K562 (cell line): ENCODE data around the gene GTF2H4. TPM values are rescaled to one million over a fixed set of nuclear protein-coding genes. Genes with fewer than 3 reads are reported as not detected.

ENCODE experiments used
- ATAC-seq: fragments of 200-7000 bp; cut with Tn5 transposase; 3 replicates; pipeline ENCODE4 v1.9.1; 2020; ENCODE audit warnings: moderate library complexity
- BruUV-seq: library from RNA; stranded (reverse); fragments of 400-500 nt; replicated peaks from 2 replicates; lab custom pipeline; 2021; lab: Mats Ljungman, UMichigan
- CTCF ChIA-PET: fragments of 300-600 bp; formaldehyde crosslinking; extraction: SDS; loops from one replicate; lab custom pipeline; 2021; ENCODE audit warnings: low intra/inter-chr PET ratio; lab: Yijun Ruan, JAX
- POLR2A ChIA-PET: fragments of 300-600, 350-650 bp; sonication (Branson Sonifier 250); formaldehyde crosslinking; extraction: SDS; loops from one replicate; lab custom pipeline; 2021; ENCODE audit warnings: antibody characterized with exemption, inconsistent platforms; lab: Yijun Ruan, JAX
- DNase-seq, 4 experiments: peaks; one replicate each; pipeline versions ENCODE4 v3.0.0 to v3.0.0-alpha.2; 2011 to 2018; ENCODE audit warnings: low spot score in 3 of 4, mixed read lengths in 3 of 4; ENCODE audit errors: extremely low read depth in 1 of 4
- FAIRE-seq: peaks from 2 replicates; lab custom pipeline; 2011; peaks lifted over from hg19 to GRCh38; lab: Jason Lieb, UNC
- H2AFZ ChIP-seq: 2 replicates; pipeline ENCODE4 v1.6.0; 2011; ENCODE audit warnings: low read depth, low read length, control low read depth, inconsistent platforms
- H3K27ac ChIP-seq: fragments of 200-600 bp; 3 replicates; pipeline ENCODE4 v1.8.0; 2011; ENCODE audit warnings: low read depth, mild to moderate bottlenecking, control low read depth, inconsistent platforms, low read length, moderate library complexity, mixed read lengths; ENCODE audit errors: extremely low read depth
- H3K27me3 ChIP-seq, 2 experiments: fragments of 300-600 bp in 1 of 2; 2 replicates in 1 of 2; 3 replicates in 1 of 2; pipeline versions ENCODE4 v1.6.0 to v1.8.0; 2011; ENCODE audit warnings: inconsistent platforms in 2 of 2, low read length in 2 of 2, mild to moderate bottlenecking in 1 of 2, mixed read lengths in 1 of 2, moderate library complexity in 1 of 2; ENCODE audit not compliant: control insufficient read depth in 2 of 2, insufficient read depth in 2 of 2
- H3K36me3 ChIP-seq: fragments of 300-600 bp; 3 replicates; pipeline ENCODE4 v1.8.0; 2011; ENCODE audit warnings: mild to moderate bottlenecking, low read length, inconsistent platforms; ENCODE audit not compliant: control insufficient read depth, insufficient read depth
- H3K4me1 ChIP-seq, 2 experiments: fragments of 200-600 bp in 1 of 2; replicated peaks in 1 of 2; 2 replicates in 1 of 2; 3 replicates in 1 of 2; pipeline versions ENCODE4 v1.5.1 to v1.8.0; 2011; ENCODE audit warnings: inconsistent platforms in 2 of 2, low read length in 2 of 2, mild to moderate bottlenecking in 1 of 2, mixed read lengths in 1 of 2, moderate library complexity in 1 of 2; ENCODE audit not compliant: control insufficient read depth in 2 of 2, insufficient read depth in 2 of 2
- H3K4me2 ChIP-seq: 2 replicates; pipeline ENCODE4 v1.6.1; 2011; ENCODE audit warnings: low read length, control low read depth, inconsistent platforms, mixed read lengths; ENCODE audit not compliant: insufficient read depth
- H3K4me3 ChIP-seq: fragments of 200-600 bp; sonication (generic), shearing (Covaris generic); 2 replicates; pipeline ENCODE4 v1.5.1; 2016; ENCODE audit warnings: control low read depth, inconsistent platforms
- H3K79me2 ChIP-seq: fragments of 200-600 bp; 3 replicates; pipeline ENCODE4 v1.8.0; 2011; ENCODE audit warnings: low read length, inconsistent platforms; ENCODE audit not compliant: control insufficient read depth, insufficient read depth
- H3K9ac ChIP-seq, 2 experiments: 2 replicates each; pipeline versions ENCODE4 v1.6.0 to v1.6.1; 2011; ENCODE audit warnings: low read depth in 2 of 2, low read length in 2 of 2, control low read depth in 1 of 2, inconsistent platforms in 1 of 2, mild to moderate bottlenecking in 1 of 2, mixed read lengths in 1 of 2; ENCODE audit not compliant: insufficient read depth in 1 of 2
- H3K9me1 ChIP-seq: one replicate; pipeline ENCODE4 v1.6.0; 2011; ENCODE audit warnings: inconsistent platforms, mild to moderate bottlenecking, low read length, moderate library complexity; ENCODE audit not compliant: control insufficient read depth, insufficient read depth
- H3K9me3 ChIP-seq: replicated peaks from 2 replicates; pipeline ENCODE4 v1.5.1; 2011; ENCODE audit warnings: low read depth, low read length, inconsistent platforms; ENCODE audit not compliant: control insufficient read depth, insufficient read depth
- H4K20me1 ChIP-seq: replicated peaks from 2 replicates; pipeline ENCODE4 v1.6.1; 2011; ENCODE audit warnings: low read length, inconsistent platforms, mixed read lengths; ENCODE audit not compliant: control insufficient read depth, insufficient read depth
- THAP12 ChIP-seq: fragments of 250-450 bp; sonication (Bioruptor Pico); IDR thresholded peaks from 2 replicates; pipeline ENCODE4 v1.9.0; 2021; ENCODE audit warnings: mild to moderate bottlenecking, inconsistent platforms
- ZNF444 ChIP-seq: fragments of 250-450 bp; sonication (Bioruptor Pico); IDR thresholded peaks from 2 replicates; pipeline ENCODE4 v1.4.0; 2020; ENCODE audit warnings: mild to moderate bottlenecking, moderate library complexity
- in situ Hi-C: fragments of 300-500 bp; cut with MboI; formaldehyde crosslinking; loops from 4 replicates; pipeline ENCODE4 v1.15.0; 2018; ENCODE audit warnings: inconsistent platforms, mixed read lengths
- intact Hi-C: fragments of 100-400 bp; cut with micrococcal nuclease; formaldehyde crosslinking; loops from 2 replicates; pipeline ENCODE4 v1.14.2; 2022
- polyA plus RNA-seq, 8 experiments: library from polyadenylated mRNA; depleted of rRNA in 4 of 8; stranded (reverse) in 5 of 8; unstranded in 3 of 8; fragments of >200 nt; fragmentation: Nextera tagmentation in 2 of 8; fragmentation: Illumina TruSeq in 1 of 8; extraction: Ambion mirVana in 2 of 8; extraction: Trizol in 1 of 8; gene quantifications; 2 replicates each; pipeline versions ENCODE4 v1.2.1 to v1.2.3, GENCODE V29; 2011 to 2014; ENCODE audit warnings: inconsistent platforms in 1 of 8, missing spikeins in 1 of 8
- total RNA-seq, 7 experiments: library from RNA; depleted of rRNA in 6 of 7; stranded (reverse); fragments of >200 nt in 6 of 7; fragmentation: Illumina TruSeq in 2 of 7; extraction: Trizol in 2 of 7; gene quantifications; 2 replicates each; pipeline versions ENCODE4 v1.2.1 to v1.2.3, GENCODE V29; 2011 to 2021; ENCODE audit warnings: low replicate concordance in 1 of 7

The GTF2H4 gene
- total and polyA plus RNA-seq, 9 of the 15 experiments (the other 6 are each of a cell fraction or from before 2014, with no cell fraction given) = 3.6 to 86.1 (median 39.6) TPM

- peak; percentile 25; the same call in 1 of the 2 replicates for TF ChIP-seq THAP12 (CRISPR knock-in tag)
These were observed 21.8 kb upstream of the GTF2H4 start (continued) for GRCh38 chr6:30885999-30886896.

GRCh38 chr6:30886897-30887255 lies 21.1 kb upstream of the GTF2H4 start:
- Histone ChIP-seq H3K4me1 (peaks cover 41 to 58% of the 10 kb centered on the region in 2 experiments), H2AFZ (no peak overlapping the region), H3K9me1 (peaks cover 3% of the 10 kb centered on the region), H3K27ac (no peak overlapping the region), H3K9ac (no peak overlapping the region), H3K9me3 (no peaks in the 10 kb centered on the region), H3K36me3 (peaks cover 32% of the 10 kb centered on the region), H4K20me1 (peaks cover 9% of the 10 kb centered on the region; the same call in 1 of the 2 replicates), H3K4me2 (peak overlapping the region; percentile 96), H3K4me3 (no peak overlapping the region), H3K79me2 (peaks cover 43% of the 10 kb centered on the region), H3K27me3 (no peaks in the 10 kb centered on the region)
- POLR2A ChIA-PET = interaction anchor here (0.6 to 1.4 kb wide), 5 partner anchors 13 to 110 kb away, joined by 3 to 5 read pairs (median 3); no protein-coding TSS in a partner anchor
- TF ChIP-seq ZNF444 = no peak
- CTCF ChIA-PET = no interaction called here
- DNase-seq (peak in 1 of 4 experiments; percentile 11), ATAC-seq (no peak), FAIRE-seq (no peak)
- in situ Hi-C loops (no loop called here), intact Hi-C loops (no loop called here)
- BruUV-seq = no TSS peak
